Activated naive CD4-positive, alpha-beta T cell treated with Interleukin-2 at 50 U/mL for 16 hours (primary cell): Measurements from ENCODE around the gene LRP1-AS.
"Not testable (repeated sequence)": the region's sequence is repeated elsewhere in the genome, so short reads cannot be mapped to it uniquely, and the experiment has no call there.

Experiments
- DNase-seq: peaks from one replicate; pipeline ENCODE4 v3.0.0-alpha.2; 2020

The LRP1-AS gene

DNA sequence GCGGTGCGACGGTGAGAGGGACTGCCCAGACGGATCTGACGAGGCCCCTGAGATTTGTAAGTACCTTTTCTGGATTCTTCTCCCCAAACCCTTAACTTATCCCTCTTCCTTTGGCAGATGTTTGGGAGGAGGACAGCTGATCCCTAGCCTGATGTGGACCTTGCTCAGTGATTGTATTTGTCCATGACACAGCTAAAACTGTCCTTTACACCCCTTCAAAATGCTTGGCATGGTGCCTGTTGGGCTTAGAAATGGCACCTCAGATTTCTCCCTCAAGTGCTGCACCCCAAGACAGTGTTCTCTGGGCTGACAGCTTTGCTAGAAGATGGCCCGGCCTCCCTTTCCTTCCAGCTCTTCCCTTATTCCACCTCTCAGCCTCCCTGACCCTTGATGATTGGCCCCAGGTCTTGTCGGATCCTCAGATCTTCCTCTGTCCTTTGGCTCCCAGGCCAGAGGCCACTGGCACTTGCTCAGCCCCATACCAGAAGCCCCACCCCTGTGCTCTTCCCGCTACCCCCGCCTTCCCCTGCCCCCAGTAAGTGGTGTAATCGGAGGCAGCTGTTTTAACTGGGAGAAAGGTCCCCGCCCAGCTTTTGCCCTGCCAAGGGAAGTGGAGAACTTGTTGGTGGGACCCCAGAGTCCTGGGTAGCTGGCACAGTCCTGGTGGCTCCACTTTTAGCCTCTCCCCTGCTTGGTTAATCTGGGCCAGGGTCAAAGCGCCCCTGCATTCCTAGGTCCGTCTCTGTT lies 8.7 kb downstream of the LRP1-AS start:
- no peak for DNase-seq

DNA sequence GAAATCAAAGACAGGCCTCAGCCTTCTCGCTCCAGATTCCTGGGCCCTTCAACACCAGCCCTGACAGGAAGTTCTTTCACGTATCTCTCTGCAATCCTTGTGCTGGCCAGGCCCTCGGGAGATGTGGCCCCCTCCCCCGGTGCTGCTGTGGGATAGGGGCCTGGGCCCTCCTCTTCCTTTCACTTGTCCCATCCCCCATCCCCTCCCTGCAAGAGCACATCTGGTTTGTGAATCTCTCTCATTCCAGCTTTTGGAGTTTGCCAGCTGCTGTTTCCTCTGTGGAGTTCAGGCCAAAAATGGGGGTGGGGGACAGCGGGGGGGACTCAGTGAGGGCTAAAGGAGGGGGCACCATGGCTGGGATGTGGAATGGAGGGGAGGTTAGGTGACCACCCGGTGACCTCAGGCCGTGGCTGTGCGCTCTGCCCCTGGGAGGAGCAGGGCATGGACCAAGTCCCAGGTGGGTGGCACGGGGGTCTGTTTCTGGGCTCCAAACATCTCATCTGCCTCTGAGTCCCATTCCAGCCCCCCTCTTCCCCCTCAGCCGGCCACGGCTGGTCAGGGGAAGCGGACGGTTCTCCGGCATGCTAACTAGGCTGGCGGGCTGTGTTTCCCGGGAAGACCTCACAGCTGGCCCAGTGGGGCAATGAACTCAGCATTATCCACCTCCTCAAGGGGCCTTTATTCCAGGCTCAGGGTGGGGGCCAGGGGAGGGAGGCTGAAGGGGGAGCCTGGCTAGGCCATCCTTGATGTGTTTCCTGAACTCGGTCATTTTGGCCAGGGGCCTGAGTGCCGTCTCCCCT lies 11.7 kb downstream of the LRP1-AS start:
- DNase-seq, result no peak

DNA sequence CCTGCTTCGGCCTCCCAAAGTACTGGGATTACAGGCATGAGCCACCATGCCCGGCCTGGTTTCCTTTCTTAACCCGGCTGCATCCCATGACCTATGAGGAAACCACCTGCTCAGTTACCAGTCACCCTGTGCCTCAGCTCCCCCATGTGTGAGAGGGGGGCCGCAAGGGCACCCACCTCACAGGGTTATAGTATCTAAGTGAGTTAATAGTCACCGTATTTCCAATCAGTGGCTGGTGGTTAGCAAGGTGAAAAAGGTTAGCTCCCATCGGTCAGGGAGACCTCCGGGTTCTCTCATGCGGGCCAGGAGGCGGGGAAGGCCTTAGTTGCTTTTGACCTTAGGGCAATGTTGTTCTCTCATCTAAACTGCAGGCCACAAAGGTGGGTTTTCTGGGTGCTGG lies 12.5 kb downstream of the LRP1-AS start:
- no peak for DNase-seq

DNA sequence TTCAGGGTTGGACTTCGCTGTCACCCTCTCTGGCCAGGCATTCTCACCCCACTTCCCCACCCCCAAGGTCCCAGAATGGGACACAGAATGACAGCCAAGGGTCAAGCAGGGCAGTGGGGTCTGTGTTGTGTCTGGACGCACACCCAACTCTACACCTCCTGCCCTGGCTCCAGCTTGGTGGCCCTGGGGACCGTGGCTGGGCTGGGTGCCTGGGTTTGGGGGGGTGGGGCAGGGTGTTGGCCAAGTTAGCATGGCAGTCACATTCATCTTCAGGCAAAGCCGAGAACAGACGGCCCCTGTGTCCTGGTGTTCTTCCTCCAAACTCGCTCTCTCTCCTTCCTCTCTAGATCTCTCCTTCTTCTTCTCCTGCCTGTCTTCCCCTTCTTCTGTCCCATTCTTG lies 13.5 kb downstream of the LRP1-AS start:
- DNase-seq, result no peak

DNA sequence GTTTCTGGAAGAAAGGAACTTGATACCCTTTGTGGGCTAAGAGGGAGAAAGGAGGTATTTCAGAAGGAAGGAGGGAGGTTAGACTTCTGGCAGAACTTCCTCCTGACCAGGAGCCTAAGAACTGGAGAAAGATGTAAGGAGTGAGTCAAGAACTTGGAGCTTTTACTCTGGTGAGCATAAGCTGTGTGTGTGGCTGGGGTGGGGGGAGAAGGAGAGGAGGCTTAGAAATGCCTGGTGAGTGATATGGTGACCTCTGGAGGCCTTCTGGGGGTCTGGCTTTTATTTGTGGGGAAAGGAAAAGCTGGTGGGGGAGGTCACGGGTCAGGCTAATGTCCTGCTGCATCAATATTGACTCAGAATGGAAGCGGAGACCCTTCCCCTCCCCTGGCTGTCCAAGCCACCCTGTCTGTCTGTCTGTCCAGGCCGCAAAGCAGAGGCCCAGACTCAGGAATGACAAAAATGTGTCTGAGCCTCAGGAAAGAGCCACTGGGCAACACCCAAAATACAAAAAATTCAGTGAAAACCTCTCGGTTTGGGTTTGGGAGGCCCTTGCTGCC lies 14.3 kb downstream of the LRP1-AS start:
- DNase-seq, result no peak

DNA sequence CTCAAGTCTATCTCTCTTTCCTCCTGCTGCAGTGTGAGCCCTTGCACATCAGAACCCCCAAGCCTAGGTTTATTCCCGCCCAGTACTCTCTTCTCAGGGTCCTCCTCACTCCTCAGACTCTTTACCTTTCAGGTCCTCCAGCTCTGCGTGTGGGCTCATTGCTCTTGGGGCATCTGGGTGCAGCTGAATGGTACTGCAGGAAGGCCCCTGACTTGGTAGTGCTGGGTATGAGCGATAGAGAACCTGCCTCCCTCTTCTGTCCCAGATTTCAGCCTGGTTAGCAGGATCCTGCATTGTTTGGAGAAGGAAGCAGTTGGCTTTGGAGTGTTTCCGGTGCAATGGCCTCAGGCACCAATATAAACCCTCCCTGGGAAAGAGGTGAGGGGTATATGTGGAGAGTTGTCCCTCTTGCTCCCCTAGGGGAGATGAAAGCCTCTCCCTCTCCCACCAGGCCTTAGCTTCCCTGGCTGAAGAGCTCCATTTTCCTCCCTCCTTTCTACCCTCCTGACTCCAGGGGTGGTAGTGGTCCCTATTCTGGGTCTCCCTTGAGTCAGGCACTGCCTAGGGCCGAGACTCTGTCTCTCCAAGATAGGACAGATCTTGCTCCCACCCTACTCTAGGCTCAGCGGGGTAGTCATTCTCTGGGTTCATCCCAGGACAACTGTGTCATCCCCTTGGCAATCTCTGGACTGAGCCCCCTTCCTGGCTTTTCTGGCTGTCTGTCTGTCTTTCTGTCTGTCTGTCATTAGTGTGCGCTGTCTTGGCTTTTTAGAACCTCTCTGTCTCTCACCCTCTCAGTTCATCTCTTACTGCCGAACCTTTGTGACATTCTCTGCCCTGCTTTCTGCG lies 15.3 kb downstream of the LRP1-AS start:
- no peak for DNase-seq

DNA sequence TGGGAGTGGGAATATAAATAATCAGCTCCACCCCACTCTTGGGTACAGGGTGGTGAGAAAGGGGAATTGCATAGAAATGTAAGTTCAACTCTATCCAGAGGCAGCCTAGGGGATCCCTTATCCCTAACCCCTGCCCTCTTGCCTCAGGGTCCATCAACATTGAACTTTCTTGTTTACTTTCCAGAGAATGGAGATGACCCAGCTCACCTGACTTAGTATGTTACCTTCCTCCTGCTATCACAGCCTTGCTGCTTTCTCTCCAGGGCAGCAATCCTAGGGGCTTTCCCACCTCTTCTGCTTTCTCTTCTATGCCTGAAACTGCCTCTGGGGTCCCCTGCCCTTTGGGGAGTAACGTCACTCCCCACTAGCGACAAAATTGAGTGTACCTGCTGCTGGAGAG lies 16.5 kb downstream of the LRP1-AS start:
- no peak for DNase-seq

DNA sequence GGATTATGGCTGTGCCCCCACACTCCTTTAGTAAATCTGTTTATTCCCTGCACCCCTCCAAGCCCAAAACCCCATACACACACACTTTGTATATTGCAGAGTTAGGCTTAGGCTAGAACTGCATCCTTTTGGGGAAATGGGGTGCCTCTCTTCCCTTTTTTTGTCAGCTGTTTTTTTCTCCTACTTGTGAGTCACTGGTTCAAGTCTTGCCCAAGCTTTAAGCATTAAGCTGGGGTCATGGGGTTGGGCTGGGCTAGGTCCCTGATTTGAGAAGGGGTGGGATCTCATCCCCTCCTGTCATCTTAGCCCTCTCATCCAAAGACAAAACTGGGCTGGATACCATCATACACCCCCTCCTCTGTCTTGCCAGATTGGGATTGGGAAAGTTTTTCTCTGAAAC lies 17.5 kb downstream of the LRP1-AS start:
- DNase-seq, result no peak

DNA sequence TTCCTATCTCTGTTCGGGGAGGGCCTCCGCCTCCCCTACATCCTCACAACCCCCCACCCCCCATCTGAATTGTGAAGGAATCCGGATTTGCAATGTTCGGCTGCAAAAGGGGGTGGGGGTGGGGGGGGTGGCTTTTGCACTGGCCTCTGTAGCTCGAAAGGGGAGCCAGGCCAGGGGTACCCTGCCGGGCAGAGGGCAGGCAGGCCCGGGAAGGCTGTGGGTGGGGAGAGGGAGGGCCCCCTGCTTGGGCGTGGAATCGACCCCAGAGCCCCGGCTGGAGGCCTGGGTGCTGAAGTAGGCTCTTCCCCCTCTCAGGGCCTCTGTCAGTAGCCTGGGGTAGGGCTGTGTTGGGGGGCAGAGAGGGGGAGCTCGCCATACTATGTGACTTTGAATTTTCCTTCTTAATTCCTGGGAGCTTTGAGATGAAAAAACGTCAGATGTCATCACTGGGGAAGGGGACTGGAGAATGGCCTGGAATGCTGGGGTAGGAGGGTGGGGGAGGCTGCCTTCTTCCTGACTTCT lies 18.0 kb downstream of the LRP1-AS start:
- DNase-seq, result no peak

DNA sequence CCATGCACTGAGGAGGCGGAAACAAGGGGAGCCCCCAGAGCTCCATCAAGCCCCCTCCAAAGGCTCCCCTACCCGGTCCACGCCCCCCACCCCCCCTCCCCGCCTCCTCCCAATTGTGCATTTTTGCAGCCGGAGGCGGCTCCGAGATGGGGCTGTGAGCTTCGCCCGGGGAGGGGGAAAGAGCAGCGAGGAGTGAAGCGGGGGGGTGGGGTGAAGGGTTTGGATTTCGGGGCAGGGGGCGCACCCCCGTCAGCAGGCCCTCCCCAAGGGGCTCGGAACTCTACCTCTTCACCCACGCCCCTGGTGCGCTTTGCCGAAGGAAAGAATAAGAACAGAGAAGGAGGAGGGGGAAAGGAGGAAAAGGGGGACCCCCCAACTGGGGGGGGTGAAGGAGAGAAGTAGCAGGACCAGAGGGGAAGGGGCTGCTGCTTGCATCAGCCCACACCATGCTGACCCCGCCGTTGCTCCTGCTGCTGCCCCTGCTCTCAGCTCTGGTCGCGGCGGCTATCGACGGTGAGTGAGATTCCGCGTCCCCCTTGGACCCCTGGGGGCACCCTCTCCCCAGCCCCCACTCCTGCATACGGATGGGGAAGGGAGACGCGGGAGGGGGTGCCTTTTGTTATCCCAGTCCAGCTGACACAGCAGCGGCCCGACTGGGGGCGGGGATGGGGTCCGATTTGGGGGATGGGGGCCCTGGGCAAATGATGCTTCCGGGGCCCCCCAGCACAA lies 18.7 kb downstream of the LRP1-AS start:
- DNase-seq, result no peak

DNA sequence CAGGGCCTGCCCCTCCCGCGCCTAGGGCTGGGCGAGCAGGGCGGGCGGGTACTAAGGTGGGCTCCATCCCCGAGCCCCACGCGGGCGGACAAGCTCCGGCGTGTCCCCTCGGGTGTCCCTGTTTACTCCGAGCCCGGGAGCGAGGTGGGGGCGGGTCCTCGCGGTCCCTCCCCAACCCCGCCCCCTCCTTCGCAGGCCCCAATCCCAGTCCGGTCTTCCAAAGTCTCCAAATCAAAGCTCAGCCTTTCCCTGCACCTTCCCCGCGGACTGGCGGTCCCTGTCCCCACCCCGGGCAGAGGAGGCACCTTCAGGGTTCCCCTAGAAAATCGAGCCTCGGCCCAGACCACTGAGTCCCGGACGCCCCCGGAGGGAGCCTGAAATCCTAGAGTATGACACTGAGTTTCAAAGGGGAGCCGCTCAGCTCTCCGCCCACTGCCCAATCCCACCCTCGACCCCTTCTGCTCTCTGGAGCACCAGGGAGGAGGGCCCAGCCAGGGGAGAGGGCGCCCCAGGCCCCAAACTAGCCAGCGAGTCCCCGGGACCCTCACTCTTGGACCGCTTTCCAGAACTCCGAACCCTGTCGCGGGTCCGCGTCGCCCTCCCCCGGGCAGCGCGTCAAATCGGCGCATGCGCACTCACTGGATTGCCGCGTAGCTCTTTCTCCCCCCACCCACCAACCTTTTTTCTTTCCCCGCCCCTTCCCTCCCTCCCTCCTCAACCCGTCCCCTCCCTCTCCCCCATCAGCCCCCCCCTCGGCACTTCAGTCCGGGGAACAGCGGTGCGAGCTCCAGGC lies 19.5 kb downstream of the LRP1-AS start, which contains the start of gene LRP1:
TSS of gene LRP1 (plus strand) at position 758 of the 793 bp plus-strand sequence. CDS start 482 bp downstream, outside the sequence.
- peak; percentile 77 for DNase-seq

DNA sequence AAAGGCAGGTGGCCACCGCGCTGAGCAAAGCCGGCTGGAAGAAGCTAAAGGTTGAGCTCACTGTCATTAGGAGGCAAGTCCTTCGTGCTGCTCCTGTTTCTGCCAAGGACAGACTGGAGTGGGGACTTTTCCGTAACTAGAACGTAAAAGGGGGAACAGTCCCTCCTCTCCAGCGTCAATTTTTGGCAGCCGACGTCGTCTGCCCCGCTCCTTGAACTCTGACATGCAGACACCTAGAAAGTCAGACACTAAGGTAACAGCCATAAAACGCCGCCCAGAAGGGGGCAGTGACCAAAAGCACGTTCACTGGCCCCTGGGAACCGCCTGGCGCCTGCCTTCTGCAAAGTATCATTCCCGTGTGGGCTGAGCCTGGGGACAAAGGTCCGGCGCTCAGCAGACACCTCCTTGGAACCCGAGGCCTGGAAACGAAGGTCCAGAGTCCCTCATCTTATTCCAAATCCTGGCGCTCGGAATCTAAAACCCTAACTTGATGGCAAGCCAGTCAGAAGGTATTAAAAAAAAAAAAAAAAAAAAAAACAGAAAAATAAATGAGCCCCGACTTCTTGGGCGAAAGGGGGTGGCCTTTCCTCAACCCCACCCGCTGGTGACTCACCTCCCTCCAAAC lies 20.2 kb downstream of the LRP1-AS start:
- peak; percentile 46 for DNase-seq

DNA sequence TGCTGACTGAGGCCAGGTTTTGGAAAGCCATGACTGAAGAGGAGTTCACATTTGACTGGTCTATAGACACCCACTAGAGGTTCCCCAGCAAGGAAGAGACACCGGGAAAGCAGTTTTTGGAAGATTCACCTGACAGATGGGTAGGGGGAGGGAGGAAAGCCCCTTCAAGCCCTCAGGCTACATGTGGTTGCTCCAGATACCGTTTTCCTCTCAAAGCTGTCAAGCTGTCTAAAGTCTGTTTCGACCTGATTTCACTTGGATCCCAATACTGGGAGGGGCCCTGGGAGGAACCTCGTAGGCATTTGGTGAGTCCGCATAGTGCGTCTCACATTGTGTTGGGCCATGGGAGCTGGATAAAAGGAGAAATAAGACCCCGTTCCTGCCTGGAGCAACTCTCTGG lies 20.9 kb downstream of the LRP1-AS start:
- DNase-seq, result no peak

DNA sequence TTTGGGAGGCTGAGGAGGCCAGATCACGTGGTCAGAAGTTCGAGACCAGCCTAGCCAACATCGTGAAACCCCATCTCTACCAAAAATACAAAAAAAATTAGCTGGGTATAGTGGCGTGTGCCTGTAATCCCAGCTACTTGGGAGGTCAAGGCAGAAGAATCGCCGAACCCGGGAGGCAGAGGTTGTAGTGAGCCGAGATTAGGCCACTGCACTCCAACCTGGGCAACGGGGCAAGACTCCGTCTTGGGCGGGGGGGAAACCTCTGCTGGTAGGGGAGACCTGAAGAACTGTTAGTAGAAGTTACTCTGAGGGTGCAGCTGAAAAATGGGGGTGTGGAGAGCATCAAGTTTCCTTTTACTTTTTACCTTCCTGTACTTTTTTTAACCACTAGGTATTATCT lies 21.4 kb downstream of the LRP1-AS start:
- DNase-seq, result no peak

DNA sequence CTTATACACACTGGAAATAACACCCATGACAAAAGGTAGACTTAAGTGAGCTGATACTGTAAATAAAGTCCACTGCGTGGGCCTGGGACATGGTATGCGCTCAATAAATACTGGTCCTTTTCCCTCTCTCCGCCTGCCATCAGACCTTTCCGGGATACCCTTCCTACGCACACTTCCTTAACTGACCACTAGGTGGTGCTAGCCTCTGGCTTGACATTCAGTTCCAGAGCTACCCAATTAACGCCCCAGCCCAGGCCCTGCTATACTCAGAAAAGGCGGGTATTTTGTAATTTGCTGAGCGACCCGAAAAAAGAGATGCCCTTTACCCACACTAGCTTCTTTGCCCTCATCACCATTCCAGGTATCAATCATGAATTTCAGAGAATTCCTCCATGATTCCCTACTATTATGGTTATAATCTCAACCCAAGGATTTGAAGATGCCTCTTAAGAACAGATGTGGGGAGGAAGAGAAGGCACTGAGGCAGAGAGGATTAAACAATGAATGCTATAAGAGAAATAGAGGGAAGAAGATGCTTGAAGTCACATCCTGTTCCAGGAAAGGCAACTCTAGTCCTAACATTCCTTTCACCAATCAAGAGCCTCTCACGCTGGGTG lies 23.1 kb downstream of the LRP1-AS start:
- peak; percentile 79 for DNase-seq

DNA sequence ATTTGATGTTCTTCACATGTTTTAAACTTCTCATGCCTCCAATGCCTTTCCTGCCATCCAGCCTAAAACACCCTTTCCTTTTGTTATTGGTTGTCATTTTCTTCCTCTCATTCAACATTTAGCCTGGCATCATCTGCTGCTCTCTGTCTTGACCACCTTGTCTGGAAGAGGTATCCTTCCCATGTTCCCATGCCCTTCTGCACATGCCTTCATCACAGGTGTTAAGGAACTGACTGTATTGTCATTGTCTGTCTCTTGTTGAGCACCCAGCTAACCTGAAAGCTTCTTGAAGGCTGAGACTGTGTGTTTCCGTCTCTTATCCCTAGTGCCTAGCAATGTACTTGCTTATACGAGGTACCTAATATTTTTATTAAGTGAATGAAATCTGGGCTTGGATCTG lies 23.6 kb downstream of the LRP1-AS start:
- DNase-seq, result no peak

DNA sequence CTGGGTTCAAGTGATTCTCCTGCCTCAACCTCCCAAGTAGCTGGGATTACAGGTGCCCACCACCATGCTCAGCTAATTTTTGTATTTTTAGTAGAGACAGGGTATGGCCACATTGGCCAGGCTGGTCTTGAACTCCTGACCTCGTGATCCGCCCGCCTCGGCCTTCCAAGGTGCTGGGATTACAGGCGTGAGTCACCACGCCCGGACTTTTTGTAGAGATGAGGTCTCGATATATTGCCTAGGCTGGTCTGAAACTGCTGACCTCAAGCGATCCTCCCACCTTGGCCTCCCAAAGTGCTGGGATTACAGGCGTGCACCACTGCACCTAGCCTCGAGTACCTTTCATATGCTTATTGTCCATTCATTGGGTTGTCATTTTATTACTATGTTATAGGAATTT lies 26.7 kb downstream of the LRP1-AS start:
- DNase-seq, result not testable (repeated sequence)

DNA sequence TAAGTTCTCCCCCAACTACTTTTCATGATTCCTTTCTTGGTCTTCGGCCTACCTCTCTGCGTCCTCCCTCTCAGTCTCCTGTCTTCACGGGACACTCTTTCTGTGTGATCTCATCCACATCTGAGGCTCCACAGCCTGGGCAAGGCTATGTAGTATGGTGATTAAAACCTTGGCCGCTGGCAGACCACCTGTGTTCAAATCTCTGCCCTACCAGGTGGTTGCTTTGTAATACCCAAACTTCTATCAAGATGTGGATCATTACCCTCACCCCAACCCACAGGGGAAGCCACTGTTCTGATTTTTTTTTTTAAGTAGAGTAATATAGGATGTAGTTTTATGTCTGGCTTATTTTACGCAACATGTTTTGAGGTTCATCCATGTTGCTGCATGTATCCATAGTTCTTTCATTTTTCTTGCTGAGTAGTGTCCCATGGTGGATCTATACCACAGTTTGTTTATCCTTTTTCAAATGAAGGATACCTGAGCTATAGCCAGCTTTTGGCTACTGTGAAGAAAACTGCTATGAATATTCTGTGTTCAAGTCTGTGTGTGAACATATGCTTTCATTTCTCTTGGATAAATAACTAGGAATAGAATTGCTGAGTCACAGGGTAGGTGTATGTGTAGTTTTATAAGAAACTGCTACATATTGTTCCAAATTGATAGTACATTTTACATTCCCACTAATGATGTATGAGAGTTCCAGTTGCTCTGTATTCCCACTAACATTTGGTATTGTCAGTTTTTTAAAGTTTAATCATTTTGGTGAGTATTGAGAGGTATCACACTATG lies 27.9 kb downstream of the LRP1-AS start:
- no peak for DNase-seq

DNA sequence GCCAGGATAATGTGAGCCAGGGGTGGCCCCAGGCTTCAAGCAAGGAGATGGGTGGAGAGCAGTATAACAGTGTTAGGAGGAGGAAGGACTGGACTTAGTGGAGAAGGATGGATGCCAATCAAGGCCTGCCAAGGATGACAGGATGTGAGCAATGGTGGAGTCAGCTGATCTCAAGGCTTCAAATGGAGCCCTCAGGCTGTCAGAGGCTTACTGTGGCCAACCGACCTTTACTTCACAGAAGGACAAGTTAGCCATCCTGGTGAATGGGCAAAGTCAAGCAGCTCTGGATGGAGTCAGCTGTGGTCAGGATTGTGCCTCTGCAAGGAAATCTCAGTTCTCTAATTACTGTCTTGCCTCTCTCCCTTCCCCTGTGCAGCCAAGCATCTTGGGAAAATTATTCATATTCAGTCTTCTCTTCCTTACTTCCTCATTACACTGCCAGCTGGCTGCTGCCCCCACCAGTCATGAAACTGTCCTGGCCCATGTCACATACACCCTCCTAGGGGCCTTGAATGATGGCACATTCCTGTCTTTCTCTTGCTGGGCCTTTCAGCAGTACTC lies 28.6 kb downstream of the LRP1-AS start:
- no peak for DNase-seq
